Fibroblast of the aortic adventitia (primary cell): ENCODE data around the gene TBX4. TPM values are rescaled to one million over a fixed set of nuclear protein-coding genes. Genes with fewer than 3 reads are reported as not detected.
"Not testable (repeated sequence)": the region's sequence is repeated elsewhere in the genome, so short reads cannot be mapped to it uniquely, and the experiment has no call there.

Source experiments
- DNase-seq: peaks from one replicate; pipeline ENCODE4 v3.0.0-alpha.2; 2010; ENCODE audit warnings: low read depth
- H3K4me3 ChIP-seq: 2 replicates; pipeline ENCODE4 v1.5.1; 2011; ENCODE audit warnings: low read depth, mild to moderate bottlenecking, control low read depth, low read length, moderate library complexity
- total RNA-seq: library from RNA; depleted of rRNA; stranded (reverse); fragments of >200 nt; gene quantifications from 2 replicates; pipeline ENCODE4 v1.2.3, GENCODE V29; 2012; ENCODE audit warnings: low replicate concordance
- TF ChIP-seq, protein P1 (sequence below): IDR thresholded peaks from 2 replicates; pipeline ENCODE4 v1.5.1; 2011; ENCODE audit warnings: mild to moderate bottlenecking, low read length, control low read depth, inconsistent platforms; ENCODE audit not compliant: insufficient read depth

TBX4 gene
- total RNA-seq, 1 donor: not detected

DNA sequence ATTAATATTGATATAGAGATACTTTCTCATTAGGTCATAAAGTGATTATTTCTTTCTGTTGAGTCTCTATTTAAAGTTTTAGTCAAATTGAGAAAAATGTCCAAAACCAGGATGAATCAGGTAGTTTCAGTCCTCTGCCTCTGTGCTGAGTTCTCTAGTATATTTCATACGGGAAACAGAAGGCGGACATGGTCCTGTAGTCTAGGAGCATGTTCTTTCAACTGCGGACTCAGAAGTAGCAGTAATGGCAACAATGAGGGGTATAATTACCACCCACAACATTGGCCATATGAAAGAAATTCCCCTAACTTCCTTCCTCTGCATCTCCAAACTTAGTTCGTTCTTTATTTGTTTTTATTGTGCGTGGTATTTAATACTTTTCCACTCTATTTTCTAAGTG is 50.1 kb downstream of the TBX4 start:
- no peak overlapping the region for H3K4me3 ChIP-seq
- DNase-seq: no peak
- TF ChIP-seq, protein P1, sequence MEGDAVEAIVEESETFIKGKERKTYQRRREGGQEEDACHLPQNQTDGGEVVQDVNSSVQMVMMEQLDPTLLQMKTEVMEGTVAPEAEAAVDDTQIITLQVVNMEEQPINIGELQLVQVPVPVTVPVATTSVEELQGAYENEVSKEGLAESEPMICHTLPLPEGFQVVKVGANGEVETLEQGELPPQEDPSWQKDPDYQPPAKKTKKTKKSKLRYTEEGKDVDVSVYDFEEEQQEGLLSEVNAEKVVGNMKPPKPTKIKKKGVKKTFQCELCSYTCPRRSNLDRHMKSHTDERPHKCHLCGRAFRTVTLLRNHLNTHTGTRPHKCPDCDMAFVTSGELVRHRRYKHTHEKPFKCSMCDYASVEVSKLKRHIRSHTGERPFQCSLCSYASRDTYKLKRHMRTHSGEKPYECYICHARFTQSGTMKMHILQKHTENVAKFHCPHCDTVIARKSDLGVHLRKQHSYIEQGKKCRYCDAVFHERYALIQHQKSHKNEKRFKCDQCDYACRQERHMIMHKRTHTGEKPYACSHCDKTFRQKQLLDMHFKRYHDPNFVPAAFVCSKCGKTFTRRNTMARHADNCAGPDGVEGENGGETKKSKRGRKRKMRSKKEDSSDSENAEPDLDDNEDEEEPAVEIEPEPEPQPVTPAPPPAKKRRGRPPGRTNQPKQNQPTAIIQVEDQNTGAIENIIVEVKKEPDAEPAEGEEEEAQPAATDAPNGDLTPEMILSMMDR: no peak

DNA sequence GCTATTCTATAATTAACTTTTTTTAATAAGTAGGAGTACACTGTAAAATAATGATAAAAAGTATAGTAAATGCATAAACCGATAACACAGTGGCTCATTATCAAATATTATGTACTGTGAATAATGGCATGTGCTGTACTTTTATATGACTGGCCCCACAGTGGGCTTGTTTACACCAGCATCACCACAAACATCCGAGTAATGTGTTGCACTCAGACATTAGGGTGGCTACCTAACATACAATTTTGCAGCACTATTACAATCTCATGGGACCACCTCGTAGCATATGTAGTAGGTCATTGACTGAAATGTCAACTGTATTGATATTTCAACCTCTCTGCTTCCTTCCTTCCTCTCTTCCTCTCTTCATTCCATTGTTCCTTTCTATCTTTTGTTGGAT is 51.7 kb downstream of the TBX4 start:
- TF ChIP-seq, protein P1: no peak
- no peak overlapping the region for H3K4me3 ChIP-seq
- DNase-seq: no peak

DNA sequence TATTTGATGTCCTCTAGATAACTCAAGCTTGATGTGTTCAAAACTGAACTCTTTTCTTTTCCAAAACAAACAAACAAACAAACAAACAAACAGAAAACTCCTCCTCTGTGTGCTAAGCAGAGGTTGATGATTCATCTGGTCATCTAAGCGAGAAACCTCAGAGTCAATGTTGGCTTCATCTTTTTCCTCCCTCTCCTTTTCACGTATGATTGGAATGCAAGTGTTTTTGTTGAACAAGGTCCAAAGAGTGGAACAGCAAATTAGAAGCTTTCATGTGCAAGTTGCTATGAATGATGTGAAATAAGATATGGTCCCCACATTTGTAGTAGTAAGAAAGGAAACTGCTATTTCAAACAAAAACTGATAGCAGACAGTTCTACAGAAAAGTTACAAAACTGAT is 52.5 kb downstream of the TBX4 start:
- peak; percentile 83 for DNase-seq
- no peak overlapping the region for H3K4me3 ChIP-seq
- TF ChIP-seq, protein P1: no peak

DNA sequence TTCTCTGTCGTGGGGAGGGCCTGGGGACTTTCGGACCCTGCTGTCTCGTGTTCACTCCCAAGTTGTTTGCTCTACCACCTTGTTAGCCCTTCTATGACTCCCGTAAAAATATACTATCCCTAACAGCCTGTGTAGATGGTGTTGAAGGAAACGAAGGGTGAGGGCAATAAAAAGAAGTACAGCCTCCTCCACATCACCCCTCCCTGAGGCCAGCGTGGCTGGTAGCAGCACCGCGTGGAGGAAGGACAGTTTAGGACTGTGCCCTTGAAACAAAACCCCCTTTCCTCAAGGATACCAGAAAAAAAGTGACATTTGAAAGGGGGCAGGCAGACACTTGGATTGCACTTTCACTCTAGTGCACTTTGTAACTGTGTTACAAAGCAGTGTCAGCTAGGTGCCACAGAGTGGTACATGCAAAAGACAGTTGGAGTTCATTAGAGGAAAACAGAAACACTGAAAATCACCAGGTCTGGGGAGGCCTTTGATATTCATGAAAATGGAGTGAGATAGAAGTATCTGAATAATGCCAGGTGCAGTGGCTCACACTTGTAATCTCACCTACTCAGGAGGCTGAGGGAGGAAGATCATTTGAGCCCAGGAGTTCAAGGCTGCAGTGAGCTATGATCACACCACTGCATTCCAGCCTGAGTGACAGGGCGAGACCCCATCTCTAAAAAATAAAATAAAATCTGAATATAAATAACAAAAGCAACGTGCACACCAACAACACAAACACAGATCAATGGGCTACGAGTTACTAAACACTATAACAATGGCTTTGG is 53.8 kb downstream of the TBX4 start:
- DNase-seq: no peak
- H3K4me3 ChIP-seq: no peak overlapping the region
- TF ChIP-seq, protein P1: no peak

DNA sequence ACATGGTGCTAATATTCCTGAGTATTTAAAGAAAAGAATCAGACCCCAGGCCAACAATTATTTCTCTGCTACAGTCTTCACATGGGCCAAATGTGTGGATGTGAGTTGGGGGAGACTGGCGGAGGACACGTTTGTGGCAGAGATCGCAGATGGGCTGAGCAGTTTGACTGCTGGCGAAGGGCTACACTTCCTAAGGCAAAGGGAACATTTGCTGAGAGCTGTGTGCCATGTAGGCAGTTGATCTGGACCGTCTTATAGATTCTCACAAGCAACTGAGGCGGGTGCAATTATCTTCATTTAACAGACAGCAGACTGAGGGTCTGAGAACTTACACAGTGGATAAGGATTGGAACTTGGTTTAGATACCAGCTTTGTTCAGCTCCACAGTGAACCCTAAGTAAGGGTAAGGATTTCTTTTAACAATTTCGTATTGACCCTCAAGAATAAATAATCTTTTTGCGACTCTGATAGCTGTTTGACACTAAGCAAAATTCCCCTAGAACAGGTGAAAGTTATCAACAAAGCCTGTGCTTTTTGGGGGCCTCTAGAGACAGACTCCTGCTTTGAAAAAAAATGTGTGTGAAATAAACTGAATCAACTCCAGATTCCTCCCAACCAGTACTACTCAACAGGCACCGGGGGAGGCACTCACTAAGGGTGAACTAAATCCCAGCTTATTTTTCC is 55.3 kb downstream of the TBX4 start:
- DNase-seq: no peak
- H3K4me3 ChIP-seq: no peak overlapping the region
- TF ChIP-seq, protein P1: no peak

DNA sequence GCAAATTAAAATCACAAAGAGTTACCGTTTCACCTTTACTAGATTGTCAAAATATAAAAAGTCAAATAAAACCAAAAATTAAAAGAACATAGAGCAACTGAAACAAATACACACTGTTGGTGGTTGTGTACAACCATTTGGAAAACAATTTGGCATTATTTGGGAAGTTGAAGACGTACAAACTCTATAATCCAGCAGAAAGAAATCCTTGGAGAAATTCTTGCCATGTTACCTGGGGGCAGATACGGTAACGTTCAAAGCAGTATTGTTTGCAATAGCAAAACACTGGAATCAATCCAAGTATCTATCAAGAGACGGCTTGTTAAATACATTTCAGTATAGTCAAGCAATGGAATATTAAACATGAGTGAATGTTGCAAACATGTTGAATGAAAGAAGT is 56.7 kb downstream of the TBX4 start:
- H3K4me3 ChIP-seq: no peak overlapping the region
- TF ChIP-seq, protein P1: no peak
- no peak for DNase-seq

DNA sequence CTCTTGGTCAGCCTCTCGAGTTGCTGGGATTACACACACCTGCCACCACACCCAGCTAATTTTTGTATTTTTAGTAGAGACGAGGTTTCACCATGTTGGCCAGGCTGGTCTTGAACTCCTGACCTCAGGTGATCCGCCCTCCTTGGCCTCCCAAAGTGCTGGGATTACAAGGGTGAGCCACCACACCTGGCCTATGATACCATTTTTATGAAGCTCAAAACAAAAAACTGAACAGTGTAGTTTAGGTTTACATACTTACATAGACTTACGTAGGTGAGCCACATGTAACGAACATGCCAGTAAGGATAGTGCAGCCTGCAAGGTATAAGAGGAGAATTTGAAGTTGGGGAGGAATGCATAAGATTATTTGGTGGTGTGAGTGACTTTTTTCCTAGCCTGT is 57.2 kb downstream of the TBX4 start:
- not testable (repeated sequence) for H3K4me3 ChIP-seq, DNase-seq
